ENCODE data around the gene DCUN1D2. TPM values are rescaled to one million over a fixed set of nuclear protein-coding genes. Genes with fewer than 3 reads are reported as not detected.
"Not testable (repeated sequence)": the region's sequence is repeated elsewhere in the genome, so short reads cannot be mapped to it uniquely, and the experiment has no call there.

Gene DCUN1D2
- total RNA-seq, 4 donors from 2014 or later: 45.1 to 63.6 (median 56.0) TPM

GRCh38 chr13:113528813-113529180 lies 38.3 kb upstream of the DCUN1D2 start:
- H3K9me3 ChIP-seq: no peaks in the 10 kb centered on the region
- no peak overlapping the region for H3K4me3 ChIP-seq
- H3K27ac ChIP-seq: no peak overlapping the region
- H3K36me3 ChIP-seq: peaks cover 0 to 25% of the 10 kb centered on the region in 2 donors
- intact Hi-C loops (cut with DNase I; ENCODE audit: low total_unique reads) (no loop called here), in situ Hi-C loops (cut with MboI; ENCODE audit: low sequenced_read_pairs in 4 of 4) (no loop called here)
- DNase-seq: no peak
- ATAC-seq: no peak
- H3K27me3 ChIP-seq: no peaks in the 10 kb centered on the region
- no peaks in the 10 kb centered on the region for H3K4me1 ChIP-seq
- TF ChIP-seq POLR2A (IDR thresholded peaks at IDR 0.05): no peak
- no peak for TF ChIP-seq CTCF (IDR thresholded peaks at IDR 0.05 in 4 of 5, conservative IDR thresholded peaks at IDR 0.05 in 1 of 5)

DNA sequence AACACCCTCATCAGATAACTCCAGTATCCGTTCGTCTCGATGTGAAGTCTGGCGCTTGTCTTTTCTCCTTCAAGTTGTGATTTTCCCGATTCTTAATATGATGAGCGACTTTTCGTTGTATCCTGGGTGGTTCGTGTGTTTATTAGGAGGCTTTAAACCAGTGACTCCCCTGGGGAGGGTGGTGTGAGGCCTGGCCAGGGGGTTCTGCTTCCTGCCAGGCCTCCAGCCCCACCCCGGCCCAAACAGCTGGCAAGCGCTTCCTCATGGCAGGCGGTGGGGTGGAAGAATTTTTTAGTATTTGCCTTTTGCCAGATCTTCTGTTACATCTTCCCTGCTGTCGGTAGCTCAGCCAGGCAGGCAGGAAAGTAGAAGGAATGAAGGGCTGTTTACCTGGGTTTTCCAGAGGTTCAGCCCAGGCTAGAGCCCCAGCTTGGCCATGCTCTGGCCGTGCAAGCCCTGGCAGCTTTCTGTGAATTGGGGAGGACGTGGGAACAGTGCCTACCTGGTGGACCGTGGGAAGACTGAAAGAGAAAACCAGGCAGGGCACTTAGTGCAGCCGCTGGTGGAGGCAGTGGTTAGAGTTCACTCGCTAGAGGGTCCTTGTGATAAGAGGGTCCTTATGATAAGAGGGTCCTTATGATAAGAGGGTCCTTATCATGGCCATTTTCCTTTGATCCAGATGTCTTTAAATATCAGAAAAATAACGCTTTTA lies 37.7 kb upstream of the DCUN1D2 start:
- in situ Hi-C loops (cut with MboI; ENCODE audit: low sequenced_read_pairs in 4 of 4) (no loop called here), intact Hi-C loops (cut with DNase I; ENCODE audit: low total_unique reads) (no loop called here)
- H3K9me3 ChIP-seq: no peaks in the 10 kb centered on the region
- no peak overlapping the region for H3K4me3 ChIP-seq
- peaks cover 0 to 25% of the 10 kb centered on the region in 2 donors for H3K36me3 ChIP-seq
- no peak overlapping the region for H3K27ac ChIP-seq
- no peak for TF ChIP-seq POLR2A (IDR thresholded peaks at IDR 0.05)
- no peak for TF ChIP-seq CTCF (IDR thresholded peaks at IDR 0.05 in 4 of 5, conservative IDR thresholded peaks at IDR 0.05 in 1 of 5)
- ATAC-seq: no peak
- no peaks in the 10 kb centered on the region for H3K4me1 ChIP-seq
- H3K27me3 ChIP-seq: no peaks in the 10 kb centered on the region
- no peak for DNase-seq

DNA sequence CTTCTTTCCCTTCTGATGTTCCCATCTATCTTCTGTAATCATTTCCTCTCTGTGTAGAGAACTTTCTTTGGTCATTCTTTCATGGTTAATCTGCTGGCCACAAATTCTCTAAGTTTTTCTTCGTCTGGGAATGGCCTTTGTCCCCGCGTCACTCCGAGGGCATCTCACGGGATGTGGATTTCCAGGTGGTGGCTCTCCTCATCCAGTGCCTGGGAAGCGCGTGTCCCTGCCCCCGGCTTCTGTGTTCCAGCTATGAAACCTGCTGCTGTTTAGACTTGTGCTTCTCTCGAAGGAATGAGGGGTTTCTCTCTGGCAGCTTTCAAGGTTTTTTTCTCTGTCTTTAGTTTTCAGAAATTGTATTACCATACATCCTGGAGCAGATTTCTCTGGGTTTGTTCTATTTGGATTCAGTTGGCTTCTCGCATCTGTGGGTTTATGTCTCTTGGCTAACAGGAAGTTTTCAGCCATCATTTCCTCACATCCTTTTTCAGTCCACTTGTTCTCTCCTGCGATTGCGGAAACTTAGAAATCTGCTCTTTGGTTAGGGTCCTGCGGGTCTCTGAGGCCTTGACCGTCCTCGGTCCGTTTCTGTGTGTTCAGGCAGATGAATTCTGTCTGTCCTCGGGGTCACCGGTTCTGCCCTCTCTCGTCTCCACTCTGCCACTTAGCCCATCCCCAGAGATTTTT lies 36.9 kb upstream of the DCUN1D2 start:
- intact Hi-C loops (cut with DNase I; ENCODE audit: low total_unique reads) (no loop called here), in situ Hi-C loops (cut with MboI; ENCODE audit: low sequenced_read_pairs in 4 of 4) (no loop called here)
- Histone ChIP-seq H3K4me1 (no peaks in the 10 kb centered on the region), H3K27ac (no peak overlapping the region), H3K36me3 (peaks cover 0 to 30% of the 10 kb centered on the region in 2 donors), H3K27me3 (no peaks in the 10 kb centered on the region), H3K9me3 (no peaks in the 10 kb centered on the region), H3K4me3 (no peak overlapping the region)
- no peak for ATAC-seq
- DNase-seq: no peak
- TF ChIP-seq POLR2A (IDR thresholded peaks at IDR 0.05) (no peak), CTCF (IDR thresholded peaks at IDR 0.05 in 4 of 5, conservative IDR thresholded peaks at IDR 0.05 in 1 of 5) (no peak)

- intact Hi-C loops (cut with DNase I; ENCODE audit: low total_unique reads): no loop called here
- no peaks in the 10 kb centered on the region for H3K27me3 ChIP-seq
- no peak overlapping the region for H3K4me3 ChIP-seq
- peaks cover 0 to 33% of the 10 kb centered on the region in 2 donors for H3K36me3 ChIP-seq
- H3K27ac ChIP-seq: no peak overlapping the region
- no peaks in the 10 kb centered on the region for H3K9me3 ChIP-seq
- ATAC-seq (no peak), DNase-seq (no peak)
- in situ Hi-C loops (cut with MboI; ENCODE audit: low sequenced_read_pairs in 4 of 4): no loop called here
- no peak for TF ChIP-seq CTCF (IDR thresholded peaks at IDR 0.05 in 4 of 5, conservative IDR thresholded peaks at IDR 0.05 in 1 of 5)
- TF ChIP-seq POLR2A (IDR thresholded peaks at IDR 0.05): no peak
- H3K4me1 ChIP-seq: no peaks in the 10 kb centered on the region
Measured at GRCh38 chr13:113526466-113527220, 36.1 kb upstream of the DCUN1D2 start.

GRCh38 chr13:113522438-113522837 lies 31.9 kb upstream of the DCUN1D2 start:
- H3K4me3 ChIP-seq; H3K4me1 ChIP-seq; DNase-seq; in situ Hi-C loops (cut with MboI; ENCODE audit: low sequenced_read_pairs in 4 of 4); H3K9me3 ChIP-seq; intact Hi-C loops (cut with DNase I; ENCODE audit: low total_unique reads); ATAC-seq; H3K27ac ChIP-seq; H3K27me3 ChIP-seq: not testable (repeated sequence)
- H3K36me3 ChIP-seq: peaks cover 0 to 44% of the 10 kb centered on the region in 2 donors
